Measurements from ENCODE around the gene EFCAB6.

GRCh38 chr22:43526117-43526655 is 285.9 kb downstream of the EFCAB6 start:
- TF ChIP-seq CTCF (IDR thresholded peaks at IDR 0.05) = no peak
- TF ChIP-seq POLR2A (IDR thresholded peaks at IDR 0.05) = no peak
